GM18951 (cell line): ENCODE measurements around the gene FEV.

Experiments used
- POLR2A ChIP-seq: IDR thresholded peaks from 4 replicates; pipeline ENCODE4 v1.6.1; 2011; ENCODE audit warnings: mild to moderate bottlenecking; ENCODE audit not compliant: insufficient read length, insufficient read depth; ENCODE audit errors: extremely low read depth
- in situ Hi-C: fragments of 300-500 bp; cut with MboI; formaldehyde crosslinking; loops from one replicate; pipeline ENCODE4 v1.12.0; 2022; ENCODE audit warnings: low sequenced_read_pairs, mixed read lengths, inconsistent platforms; ENCODE audit not compliant: unreplicated experiment

The FEV gene

DNA sequence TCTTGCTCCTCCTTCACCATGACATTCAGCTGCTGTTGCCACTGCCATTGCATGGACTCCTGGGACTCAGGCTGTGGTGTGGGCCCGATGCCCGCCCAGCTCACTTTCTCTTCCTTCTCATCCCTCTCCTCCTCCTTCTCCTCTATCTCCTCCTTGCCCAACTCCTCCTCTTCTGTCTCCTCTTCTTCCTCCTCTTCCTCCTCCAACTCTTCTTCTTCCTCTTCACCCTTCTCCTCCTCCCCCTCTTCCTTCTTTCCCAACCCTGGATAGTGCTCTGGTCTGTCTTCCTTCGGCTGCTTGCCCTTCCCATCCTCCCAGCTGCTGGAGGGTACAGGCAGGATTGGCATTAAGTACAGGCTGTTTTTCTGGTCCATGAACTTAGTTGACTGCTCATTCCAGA, 19.0 kb upstream of the FEV start:
- in situ Hi-C loops = no loop called here
- no peak for TF ChIP-seq POLR2A

DNA sequence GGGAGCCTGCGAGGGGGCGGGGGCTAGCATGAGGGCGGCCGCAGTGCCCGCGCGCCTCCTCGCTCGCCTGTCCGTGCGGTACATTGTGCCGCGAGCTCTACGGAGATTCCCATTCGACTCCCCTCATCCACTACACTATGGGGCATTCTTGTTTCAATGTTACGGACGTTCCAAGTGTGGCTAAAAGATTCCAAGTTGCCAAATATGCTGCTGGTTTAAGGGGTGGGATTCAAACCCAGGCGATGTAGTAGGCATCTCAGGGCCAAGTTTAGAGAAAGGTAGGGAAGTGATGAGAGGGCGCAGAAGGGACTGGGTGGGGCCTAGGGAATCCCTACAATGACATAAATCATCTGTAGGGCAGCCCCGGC, 18.3 kb upstream of the FEV start:
- no peak for TF ChIP-seq POLR2A
- in situ Hi-C loops = no loop called here

DNA sequence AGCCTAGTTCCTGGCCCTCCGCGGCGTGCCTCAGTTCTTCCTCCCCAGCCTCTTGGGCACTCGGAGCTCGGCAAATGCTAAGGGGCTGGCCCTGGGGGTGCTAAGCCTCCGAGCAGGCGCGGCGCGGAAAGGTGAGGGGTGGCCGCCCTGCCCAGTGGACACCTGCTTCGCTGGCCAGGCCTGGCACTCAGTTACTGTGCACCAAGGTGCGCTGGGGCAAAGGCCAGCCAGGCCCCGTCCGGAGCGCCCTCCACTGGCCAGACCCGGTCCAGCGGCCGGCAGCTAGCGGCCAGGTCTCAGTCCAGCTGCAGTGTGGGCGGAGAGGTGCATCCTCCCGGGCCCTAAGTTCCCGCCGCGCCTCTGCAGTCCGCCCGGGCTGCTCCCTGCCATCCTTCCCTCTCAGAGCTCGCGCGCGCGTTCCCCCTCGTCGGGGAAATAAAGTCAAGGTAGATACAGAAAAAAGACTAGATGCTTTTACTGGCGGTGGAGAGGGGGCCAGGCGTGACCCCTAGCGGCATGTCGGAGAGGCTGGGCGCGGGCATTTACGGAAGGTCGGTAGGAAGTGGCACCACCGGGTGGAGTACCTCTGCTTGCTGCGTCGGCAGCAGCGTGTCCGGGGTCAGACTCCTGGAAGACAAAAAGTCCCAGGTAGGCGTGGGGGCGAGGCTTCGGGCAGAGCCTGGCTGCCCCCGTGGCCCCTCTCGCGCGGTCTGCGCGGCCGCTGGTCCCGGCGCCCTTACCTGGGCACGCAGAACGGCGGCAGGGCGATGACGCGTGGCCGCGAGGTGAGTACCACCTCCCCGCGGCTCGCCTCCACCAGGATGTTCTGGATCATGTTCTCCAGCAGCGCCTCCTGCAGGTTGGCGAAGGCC, 17.6 kb upstream of the FEV start:
- TF ChIP-seq POLR2A = no peak
- in situ Hi-C loops = no loop called here

DNA sequence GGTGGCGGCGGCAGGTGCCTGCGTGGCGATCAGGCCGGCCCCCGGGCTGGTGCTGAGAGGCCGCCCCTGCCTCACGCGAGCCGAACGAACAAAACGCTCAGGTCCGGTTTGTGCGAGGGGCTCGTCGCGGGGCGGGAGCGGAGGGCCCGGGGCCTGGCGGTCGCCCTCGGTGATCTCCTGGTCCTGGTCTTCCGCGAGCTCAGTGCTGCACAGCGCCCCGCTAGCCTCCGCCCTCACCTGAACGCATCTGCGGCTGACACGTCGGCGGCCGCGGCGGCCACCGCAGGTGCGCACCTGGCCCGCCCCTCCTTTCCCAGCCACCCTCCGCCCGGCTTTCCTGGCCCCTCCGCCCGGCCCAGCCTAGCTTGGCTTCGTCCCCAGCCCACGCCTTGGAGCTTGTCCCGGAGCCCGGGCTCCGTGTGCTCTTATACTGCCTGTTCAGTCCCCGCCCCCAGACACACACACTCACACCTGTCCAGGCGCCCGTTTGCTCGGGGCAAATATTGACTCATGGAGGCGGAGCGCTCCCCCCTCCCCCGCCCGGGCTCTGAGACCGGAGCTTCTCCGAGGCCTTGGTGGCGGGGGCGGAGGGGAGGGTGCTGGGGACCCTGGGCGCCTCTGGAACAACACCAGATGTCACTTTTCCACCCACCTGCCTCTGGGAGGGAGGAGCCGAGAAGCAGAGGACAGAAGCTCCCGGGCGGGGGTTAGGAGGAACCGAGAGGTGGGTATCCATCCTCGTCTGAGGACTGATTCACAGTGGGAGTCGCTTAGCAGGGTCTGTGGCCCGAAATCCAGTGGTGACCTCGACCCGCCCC, 16.8 kb upstream of the FEV start:
- in situ Hi-C loops = no loop called here

DNA sequence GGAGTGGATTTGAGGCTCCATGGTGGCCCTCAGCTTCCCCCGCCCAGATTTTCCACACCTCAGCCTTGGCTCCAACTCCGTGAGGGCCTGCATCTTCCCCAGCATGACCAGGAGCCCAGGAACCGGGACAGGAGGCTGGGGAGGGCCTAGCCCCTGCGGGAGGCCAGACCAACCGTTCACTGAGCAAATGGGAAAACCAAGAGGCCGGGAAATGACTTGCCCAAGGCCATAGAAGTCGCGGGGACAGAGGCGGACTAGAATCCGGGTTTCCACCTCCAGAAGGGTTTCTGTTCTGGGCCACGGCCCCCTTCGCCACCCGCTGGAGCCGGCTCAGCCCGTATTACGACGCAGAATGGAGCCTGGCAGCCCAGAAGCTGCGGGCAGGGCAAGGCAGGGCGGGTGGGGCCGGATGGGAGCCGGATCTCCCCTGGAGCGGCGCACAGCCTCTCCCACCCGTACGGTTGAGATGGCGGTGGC, 16.2 kb upstream of the FEV start:
- TF ChIP-seq POLR2A = no peak
- in situ Hi-C loops = no loop called here

More for the DNA sequence above, 16.8 kb upstream of the FEV start:
- no peak for TF ChIP-seq POLR2A

DNA sequence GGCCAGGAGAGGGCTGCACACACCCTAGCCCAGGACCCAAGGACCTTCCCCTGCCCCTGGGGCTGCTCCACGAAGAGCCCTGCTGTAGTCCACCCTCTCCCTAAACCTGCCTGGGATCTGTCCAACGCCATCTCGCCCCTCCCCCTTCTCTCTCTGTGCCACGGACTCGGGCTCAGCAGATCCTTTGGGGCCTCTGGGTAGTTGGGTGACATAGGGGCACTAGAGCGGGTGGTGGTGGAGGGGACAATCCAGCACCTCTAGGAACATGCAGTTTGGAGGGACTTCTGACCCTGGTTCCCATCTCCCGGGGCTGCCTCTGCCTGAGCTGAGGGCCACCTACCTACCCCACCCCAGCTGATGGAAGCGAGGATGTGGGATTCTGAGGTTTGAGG, 15.6 kb upstream of the FEV start:
- in situ Hi-C loops = no loop called here
- TF ChIP-seq POLR2A = no peak

DNA sequence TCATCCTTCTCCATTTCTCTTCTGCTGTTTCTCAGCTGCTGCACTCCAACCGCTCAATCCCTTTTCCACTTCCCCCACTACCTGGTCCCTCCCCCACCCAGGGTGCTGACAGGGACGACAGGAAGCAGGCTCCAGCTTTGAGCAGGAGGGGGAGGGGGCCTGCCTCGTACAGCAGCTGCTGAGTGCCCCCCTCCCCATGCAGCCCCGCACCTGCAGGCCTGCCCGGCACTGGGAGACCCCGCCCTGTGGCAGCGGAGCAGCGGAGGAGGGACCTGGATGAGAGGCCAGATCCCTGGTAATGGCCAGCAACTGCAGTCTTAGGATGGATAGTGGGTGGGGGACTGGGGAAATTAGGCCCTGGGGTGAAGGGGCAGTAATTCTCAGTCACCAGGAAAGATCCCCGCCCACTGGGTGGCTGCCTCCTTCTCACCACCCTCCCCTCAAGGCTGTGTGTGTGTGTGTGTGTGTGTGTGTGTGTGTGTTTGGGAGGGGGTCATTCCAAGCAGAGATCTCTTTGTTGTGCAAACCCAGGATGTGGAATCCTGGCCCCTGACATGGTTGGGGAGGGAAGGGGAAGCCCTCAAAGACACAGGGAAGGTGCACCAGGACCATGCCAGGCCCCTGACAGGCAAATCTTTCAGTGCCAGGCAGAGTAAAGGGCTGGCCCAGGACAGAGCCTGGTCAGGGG, 15.0 kb upstream of the FEV start:
- in situ Hi-C loops = no loop called here
- TF ChIP-seq POLR2A = no peak

DNA sequence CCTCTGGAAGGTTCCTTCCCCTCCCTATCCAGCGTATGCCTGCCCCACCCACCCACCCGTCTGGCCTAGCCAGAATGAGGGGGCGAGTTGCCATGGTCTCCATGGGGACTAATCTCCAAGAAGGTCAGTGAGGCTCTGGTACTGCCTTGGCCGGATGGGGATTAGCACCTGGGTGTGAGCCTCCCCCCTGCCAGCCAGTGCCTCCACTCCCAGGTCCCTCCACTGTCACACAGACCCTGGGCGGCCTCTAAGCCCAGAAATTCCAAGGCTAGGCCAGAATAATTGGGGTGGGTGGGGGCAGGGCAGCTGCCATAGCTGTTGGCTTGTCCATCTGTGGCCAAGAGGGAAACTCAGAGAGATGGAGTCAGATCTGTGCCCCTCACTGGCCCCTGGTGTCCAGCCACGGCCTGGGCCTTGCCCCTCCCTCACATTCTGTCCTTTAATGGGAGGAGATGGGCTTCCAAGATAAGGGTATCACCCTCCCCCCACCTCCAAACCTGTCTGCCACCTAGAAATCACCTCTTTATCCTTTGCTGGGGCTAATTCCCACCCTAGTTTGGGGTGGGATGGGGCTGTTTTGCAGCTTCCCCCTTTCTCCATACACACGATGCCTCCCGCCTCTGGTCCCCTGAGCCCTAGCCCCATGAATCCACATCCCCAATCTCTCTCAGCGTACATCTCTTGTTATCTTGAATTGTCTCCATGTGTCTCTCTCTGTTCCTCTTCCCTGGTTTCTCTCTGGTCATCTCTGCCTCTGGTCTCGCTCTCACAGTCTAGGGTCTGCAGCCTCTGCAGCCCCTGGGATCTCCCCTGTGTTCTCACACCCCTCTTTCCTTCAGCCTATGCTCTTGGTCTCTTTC, 14.3 kb upstream of the FEV start:
- in situ Hi-C loops = no loop called here
- TF ChIP-seq POLR2A = no peak

DNA sequence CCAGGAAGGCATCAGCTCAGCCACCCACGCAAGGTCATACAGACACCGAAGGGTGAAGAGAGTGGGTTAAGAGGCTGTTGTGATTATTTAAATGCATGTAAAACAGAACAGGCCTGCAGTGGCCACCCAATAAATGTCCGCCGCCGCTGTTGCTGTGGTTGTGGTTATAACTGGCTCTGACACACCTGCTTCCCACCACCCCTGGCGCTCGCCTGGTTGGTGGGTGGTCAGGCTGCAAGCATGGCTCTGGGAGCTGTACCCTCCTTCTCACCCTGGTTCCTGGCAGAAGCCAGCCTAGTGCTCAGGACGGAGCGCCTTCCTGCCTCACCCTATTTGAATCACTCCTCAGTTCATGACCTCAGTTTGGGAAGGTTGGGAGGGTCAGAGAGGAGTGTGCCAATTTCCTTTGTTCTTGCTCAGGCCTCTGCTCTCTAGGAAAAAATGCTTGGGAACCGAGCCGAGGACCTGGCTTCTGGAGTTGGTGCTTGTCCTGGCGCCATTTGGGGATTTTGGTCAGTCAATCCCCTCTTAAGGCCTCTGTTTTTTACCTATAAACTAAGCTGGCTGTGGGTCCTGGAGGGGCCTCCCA, 13.5 kb upstream of the FEV start:
- no peak for TF ChIP-seq POLR2A
- in situ Hi-C loops = no loop called here

DNA sequence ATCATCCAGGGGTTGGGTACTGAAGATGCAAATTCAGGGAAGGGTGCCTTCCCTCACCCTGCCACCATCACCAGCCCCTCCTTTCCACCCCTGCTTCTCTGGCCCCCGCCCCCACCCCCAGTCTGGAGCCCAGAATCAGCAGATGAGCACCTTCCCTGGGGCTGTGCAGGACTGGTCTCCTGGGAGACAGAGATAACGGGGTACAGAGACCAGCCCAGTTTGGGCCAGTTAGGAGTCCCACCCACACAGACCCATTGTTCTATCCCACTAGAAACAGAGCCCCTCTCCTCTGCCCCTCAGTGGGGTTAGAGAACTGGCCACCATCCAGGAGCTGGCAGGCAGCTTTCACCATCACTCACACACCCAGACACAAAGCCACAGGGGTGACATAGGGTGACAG, 12.7 kb upstream of the FEV start:
- TF ChIP-seq POLR2A = no peak

DNA sequence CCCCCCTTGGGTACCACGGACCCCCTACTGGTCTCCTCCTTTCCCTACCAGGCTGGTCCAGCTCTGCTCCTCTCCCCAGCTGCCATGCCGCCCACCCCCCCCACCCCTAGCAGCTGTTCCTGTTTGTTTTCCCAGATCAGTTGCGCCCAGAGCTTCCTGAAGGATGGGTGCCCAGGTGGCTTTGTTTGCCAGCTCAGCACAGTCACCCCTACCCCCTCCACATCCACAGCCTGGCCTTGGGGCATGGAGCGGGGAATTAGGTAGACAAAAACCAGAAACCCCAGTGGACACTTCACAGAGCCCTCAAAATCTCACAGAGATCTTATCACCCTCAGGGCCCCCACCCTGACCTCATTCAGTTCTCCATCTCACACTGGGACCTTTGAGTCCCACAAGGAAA, 12.0 kb upstream of the FEV start:
- no peak for TF ChIP-seq POLR2A
- in situ Hi-C loops = no loop called here

More for the DNA sequence above, 12.7 kb upstream of the FEV start:
- in situ Hi-C loops = no loop called here
